Glomerular visceral epithelial cell (primary cell): Measurements from ENCODE around the gene EML6.
"Not testable (repeated sequence)": the region's sequence is repeated elsewhere in the genome, so short reads cannot be mapped to it uniquely, and the experiment has no call there.

Source experiments
- DNase-seq: peaks from one replicate; pipeline ENCODE4 v3.0.0-alpha.2; 2016; ENCODE audit errors: extremely low spot score

The EML6 gene

DNA sequence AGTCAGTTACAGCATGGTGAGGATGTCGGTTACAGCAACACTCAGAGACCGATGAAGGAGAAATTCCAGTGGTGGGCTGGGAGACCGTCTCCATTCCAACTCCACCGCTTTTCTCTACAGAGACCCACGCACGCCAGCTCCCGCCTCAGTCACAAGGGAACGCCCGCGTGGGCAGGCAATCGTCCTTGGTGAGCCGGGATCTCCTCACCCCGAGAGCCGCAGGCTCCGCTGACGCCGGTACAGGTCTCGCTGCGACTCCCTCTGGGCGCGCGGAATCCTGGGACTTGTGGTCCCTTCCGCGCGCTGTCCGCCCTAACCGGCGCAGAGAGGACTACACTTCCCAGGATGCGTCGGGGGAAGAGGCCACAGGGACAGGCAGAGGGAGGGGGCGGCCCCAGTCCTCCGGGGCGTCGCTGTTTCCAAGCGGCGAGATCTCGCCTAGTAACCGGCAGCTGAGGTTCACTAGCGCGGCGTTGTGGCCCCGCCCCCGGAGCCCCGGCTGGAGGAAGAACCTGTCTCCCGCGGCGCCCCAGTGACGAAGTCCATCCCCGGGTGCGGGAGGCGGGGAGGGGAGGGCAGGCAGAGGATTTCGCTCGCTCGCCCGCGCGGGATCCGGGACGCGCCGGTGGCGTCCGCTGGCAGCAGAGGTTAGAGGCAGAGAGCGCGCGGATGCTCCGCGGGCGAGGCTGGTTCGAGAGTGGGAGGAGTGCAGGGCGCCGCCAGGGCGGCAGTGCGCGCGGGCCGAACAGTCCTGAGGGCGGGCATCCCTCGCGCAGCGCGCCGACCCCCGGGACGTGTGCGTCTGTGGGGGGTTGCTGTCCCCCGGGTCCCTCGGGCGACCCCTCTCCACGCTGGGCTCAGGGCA, at the start of gene EML6:
TSS of gene EML6 (plus strand) at position 532 of the 865 bp plus-strand sequence. CDS start 1,400 bp downstream, outside the sequence.
- DNase-seq = peak; percentile 98

- no peak for DNase-seq
Measured at GRCh38 chr2:54675281-54675680, 48.2 kb upstream of the EML6 start.

GRCh38 chr2:54675738-54676137, 47.7 kb upstream of the EML6 start:
- DNase-seq = no peak

- peak; percentile 16 for DNase-seq
Measured at GRCh38 chr2:54676656-54677055, 46.8 kb upstream of the EML6 start.

DNA sequence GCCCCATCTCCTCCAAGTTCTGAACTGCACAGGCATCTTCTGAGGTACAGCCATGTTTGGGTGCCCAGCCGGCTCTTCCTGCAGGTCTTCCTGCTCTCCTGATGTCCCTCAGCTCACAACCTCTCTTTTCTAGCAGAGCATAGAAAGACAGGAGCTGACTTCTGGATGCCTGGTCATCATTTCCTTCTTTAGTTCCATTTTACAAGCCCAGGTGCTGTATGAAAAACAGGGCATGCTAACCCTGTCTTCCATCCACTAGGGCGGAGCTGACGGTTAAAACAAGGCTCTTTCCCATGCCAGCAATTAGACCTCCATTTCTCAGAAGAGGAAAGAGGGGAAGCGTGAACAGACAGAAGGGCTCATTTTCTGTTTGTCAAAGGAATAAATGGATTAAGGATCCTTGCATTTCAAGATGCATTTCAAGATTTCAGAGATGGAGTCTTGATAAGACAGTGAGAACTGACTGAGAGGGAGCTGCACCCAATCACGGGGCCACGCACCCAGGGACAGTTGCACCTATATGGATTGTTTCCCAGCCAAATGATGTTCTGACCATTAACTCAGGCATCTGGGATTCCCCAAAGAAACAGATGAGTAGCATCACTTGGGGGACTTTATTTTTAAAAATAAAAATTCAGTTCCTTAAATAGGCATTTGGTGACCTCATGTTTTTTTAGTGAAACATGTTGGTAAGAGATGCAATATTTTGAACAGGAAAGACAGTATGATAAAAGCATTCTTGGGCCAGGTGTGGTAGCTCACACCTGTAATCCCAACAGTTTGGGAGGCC, 45.8 kb upstream of the EML6 start:
- no peak for DNase-seq

DNA sequence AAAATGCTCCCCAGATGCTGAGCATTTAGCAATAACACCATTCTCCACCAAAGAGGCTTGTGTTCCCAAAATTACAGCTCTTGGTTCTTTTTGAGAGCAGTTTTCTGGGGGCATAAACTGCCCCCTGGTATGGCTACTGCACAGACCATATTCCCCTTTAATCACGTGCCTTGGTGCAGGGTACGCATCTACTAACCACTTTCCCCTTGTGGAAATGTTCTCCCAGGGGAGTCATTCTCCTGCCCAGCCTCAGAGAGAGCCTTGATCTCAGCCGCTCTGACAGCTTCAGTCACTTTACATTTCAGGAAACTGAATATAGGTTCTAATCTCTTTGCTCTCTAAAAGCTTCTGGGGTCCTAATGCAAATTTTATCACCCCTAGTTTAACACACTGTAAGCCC, 44.7 kb upstream of the EML6 start:
- no peak for DNase-seq

DNA sequence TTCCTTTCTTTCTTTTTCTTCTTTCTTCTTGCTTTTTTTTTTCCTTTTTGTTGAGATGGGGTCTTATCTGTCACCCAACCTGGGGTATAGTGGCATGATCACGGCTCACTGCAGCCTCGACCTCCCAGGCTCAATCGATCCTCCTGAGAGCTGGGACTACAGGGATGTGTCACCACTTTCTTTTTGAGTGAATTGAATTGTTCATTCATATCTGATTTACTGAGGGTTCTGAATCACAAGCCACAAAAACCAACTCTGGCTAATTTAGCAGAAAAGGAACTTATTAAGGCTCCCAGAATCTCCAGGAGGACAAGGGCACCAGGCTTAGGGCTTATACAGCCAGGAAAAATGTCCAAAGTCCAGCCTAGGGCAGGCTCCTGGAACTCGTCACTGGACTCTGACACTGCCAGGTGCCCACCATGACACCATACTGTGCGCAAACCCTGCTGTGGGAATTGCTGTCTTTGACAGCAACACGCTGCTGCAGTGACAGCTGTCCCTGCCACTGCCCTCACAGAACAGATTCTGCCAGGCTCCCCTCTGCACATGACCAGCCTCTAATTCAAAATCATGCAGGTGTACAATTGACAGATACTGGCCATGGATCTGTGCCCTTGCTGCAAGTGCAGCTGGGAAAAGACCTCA, 42.9 kb upstream of the EML6 start:
- peak; percentile 40 for DNase-seq

DNA sequence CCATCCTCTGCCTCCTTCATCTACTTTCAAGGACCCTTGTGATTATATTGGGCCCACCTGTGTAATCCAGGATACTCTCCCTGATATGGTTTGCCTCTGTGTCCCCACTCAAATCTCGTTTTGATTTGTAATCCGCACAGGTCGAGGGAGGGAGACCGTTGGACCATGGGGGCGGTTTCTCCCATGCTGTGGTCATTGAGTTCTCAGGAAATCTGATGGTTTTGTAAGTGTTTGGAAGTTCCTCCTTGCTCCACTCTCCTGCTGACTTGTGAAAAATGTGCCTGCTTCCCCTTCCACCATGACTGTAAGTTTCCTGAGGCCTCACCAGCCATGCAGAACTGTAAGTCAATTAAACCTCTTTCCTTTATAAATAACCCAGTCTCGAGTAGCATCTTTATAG, 42.0 kb upstream of the EML6 start:
- DNase-seq = no peak

DNA sequence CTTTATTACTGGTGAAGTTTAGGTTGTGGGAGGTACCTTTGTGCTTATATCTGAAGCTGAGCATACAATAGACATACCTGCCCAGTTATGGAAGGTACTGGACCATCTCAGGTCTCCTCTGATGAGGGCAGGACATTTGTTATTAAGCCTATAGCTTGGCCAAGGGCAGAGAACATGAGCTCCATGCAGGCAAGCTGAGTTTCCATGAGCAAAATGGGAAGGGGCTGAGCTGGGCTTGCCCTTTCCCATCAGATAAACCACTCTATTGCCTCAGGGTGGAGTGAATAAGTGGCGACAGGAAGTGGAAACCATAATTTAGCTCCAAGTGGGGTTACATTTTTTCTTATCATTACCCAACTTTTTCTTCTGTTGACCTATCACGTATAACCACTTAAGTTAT, 39.9 kb upstream of the EML6 start:
- DNase-seq = no peak

GRCh38 chr2:54685263-54685775, 38.1 kb upstream of the EML6 start:
- DNase-seq = no peak

DNA sequence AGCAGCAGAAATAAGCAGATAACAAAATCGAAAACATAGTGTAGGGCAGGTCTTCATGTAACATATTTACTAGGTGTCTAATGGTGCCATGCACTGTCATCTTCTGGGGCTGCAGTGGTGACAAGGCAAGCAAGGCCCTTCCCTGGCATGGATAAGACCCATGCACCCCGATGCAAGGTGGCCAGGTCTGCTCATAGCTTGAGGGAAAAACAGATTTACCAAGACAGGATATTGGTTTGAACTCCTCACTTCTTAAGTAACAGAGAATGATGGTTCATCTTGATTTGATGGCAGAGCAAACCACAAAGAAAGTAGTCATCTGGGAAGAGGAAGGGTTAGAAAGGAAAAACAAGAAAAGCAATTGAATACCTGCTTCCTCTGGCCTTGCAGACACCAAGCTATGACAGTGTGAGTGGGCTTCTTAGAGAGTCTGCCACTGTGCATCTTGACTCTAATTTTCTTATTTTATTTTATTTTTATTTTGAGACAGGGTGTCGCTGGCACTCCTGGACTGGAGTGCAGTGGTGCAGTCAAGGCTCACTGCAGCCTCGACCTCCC, 35.8 kb upstream of the EML6 start:
- DNase-seq = no peak

- DNase-seq = peak; percentile 46
Measured at GRCh38 chr2:54691445-54692135, 31.9 kb upstream of the EML6 start.

- no peak for DNase-seq
Measured at GRCh38 chr2:54692556-54692955, 30.9 kb upstream of the EML6 start.

GRCh38 chr2:54695378-54695777, 28.1 kb upstream of the EML6 start:
- DNase-seq = no peak

DNA sequence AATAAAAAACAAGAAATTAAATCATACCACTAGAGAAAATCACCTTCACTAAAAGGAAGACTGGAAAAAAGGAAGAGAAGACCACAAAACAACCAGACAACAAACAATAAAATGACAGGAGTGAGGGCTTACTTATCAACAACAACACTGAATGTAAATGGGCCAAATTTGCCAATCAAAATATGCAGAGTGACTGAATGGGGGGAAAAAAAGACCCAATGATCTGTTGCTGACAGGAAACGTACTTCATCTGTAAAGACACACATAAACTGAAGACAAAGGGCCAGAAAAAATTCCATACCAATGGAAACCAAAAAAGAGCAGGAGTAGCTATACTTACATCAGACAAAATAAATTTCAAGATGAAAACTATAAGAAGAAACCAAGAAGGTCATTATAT, 25.5 kb upstream of the EML6 start:
- DNase-seq = no peak

- DNase-seq = not testable (repeated sequence)
Measured at GRCh38 chr2:54698926-54699325, 24.5 kb upstream of the EML6 start.

GRCh38 chr2:54699665-54700064, 23.8 kb upstream of the EML6 start:
- no peak for DNase-seq

DNA sequence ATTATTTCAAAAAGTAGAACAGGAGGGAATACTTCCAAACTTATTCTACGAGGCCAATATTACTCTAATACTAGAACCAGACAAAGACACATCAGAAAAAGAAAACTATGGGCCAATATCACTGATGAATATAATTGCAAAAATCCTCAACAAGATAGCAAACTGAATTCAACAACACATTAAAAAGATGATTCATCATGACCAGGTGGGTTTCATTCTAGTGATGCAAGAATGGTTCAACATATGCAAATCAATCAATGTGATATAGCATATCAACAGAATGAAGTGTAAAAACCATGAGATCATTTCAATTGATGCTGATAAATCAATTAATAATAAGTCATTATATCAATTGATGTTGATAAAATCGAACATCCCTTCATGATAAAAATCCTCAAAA, 22.4 kb upstream of the EML6 start:
- DNase-seq = no peak

- DNase-seq = no peak
Measured at GRCh38 chr2:54704238-54704637, 19.2 kb upstream of the EML6 start.

DNA sequence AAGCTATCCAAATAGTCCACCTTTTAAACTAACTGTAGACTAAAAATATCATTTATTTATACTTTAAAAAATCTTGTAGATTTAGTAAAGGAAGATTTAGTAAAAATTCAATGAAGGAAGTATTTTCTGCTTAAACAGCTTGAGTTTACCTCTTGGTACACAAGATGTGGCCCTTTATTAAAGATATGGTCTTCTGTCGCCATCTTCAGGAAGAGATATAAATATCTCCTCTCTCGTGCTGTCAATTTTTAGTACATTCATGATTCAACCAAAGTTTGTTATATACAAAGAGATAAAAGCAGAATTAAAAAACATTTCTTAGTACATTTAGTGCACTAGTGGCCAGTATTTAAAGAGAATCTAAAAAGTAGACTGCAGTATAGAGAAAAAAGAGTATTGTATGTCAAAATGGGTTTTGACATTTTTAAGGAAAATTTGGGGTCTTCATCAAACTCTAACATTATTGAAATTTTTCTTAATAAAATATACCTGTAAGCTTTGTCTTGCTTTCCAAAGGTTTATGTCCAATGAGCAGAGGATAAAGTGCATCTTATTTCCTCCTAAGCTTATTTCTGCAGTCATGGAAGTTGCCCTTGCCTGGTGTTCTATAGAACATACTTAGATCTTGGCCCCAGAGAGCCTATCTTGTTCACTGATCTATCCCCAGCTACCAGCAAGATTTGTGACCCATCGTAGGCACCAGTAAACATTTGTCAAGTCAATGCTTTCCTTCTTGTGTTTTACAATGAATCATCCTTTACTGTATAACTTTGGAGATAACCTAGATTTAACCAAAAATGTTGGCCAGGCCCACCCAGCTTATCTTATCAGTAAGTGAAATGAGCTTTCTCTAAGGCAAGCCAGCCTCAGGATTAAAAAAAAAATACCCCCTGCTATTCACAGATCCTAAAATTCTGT, 18.5 kb upstream of the EML6 start:
- DNase-seq = peak; percentile 61
